Dedifferentiated amniotic fluid mesenchymal stem cell (primary cell): ENCODE measurements around the gene OPN3.

Experiments used
- DNase-seq: peaks from one replicate; pipeline ENCODE4 v3.0.0-alpha.2; 2016; ENCODE audit errors: extremely low spot score

Gene OPN3

GRCh38 chr1:241590719-241591118, 49.5 kb downstream of the OPN3 start:
- DNase-seq = no peak

- no peak for DNase-seq
These were observed 50.6 kb downstream of the OPN3 start for GRCh38 chr1:241589521-241589920.

GRCh38 chr1:241586905-241587512, 53.2 kb downstream of the OPN3 start:
- no peak for DNase-seq

GRCh38 chr1:241582921-241583321, 57.2 kb downstream of the OPN3 start:
- DNase-seq = no peak

- no peak for DNase-seq
These were observed 60.7 kb downstream of the OPN3 start for GRCh38 chr1:241579434-241579833.

- DNase-seq = no peak
These were observed 66.0 kb downstream of the OPN3 start for GRCh38 chr1:241574154-241574553.

- DNase-seq = no peak
These were observed 70.3 kb downstream of the OPN3 start for GRCh38 chr1:241569848-241570247.

GRCh38 chr1:241560849-241561187, 79.4 kb downstream of the OPN3 start:
- no peak for DNase-seq

- DNase-seq = no peak
These were observed 79.9 kb downstream of the OPN3 start for GRCh38 chr1:241560146-241560848.

- DNase-seq = no peak
These were observed 82.5 kb downstream of the OPN3 start for GRCh38 chr1:241557551-241558193.

GRCh38 chr1:241557031-241557430, 83.1 kb downstream of the OPN3 start:
- DNase-seq = no peak

- DNase-seq = no peak
These were observed 84.6 kb downstream of the OPN3 start for GRCh38 chr1:241555526-241555925.

- no peak for DNase-seq
These were observed 86.1 kb downstream of the OPN3 start for GRCh38 chr1:241553886-241554592.

- DNase-seq = no peak
These were observed 88.2 kb downstream of the OPN3 start for GRCh38 chr1:241551759-241552638.

- no peak for DNase-seq
These were observed 89.9 kb downstream of the OPN3 start for GRCh38 chr1:241550318-241550717.

GRCh38 chr1:241548008-241548407, 92.2 kb downstream of the OPN3 start:
- DNase-seq = no peak
